Thymus (tissue), 11 donors: ENCODE results near the gene CAMK1. TPM values are rescaled to one million over a fixed set of nuclear protein-coding genes. Genes with fewer than 3 reads are reported as not detected.

ENCODE experiments used
- DNase-seq, 9 donors: peaks; one replicate each; pipeline ENCODE4 v3.0.0-alpha.2; 2013; ENCODE audit warnings: low spot score in 9 of 9, low read depth in 6 of 9, missing footprints in 1 of 9
- H3K27ac ChIP-seq, 2 donors: one replicate each; pipeline ENCODE4 v1.5.1; 2013; ENCODE audit warnings: control low read depth in 1 of 2, low read depth in 1 of 2, low read length in 1 of 2, mild to moderate bottlenecking in 1 of 2, moderate library complexity in 1 of 2
- H3K27me3 ChIP-seq, 2 donors: one replicate each; pipeline ENCODE4 v1.5.1; 2013; ENCODE audit warnings: low read length in 1 of 2; ENCODE audit not compliant: control insufficient read depth in 2 of 2, insufficient read depth in 1 of 2
- H3K36me3 ChIP-seq, 2 donors: one replicate each; pipeline ENCODE4 v1.5.1; 2013; ENCODE audit warnings: low read length in 1 of 2, mild to moderate bottlenecking in 1 of 2, moderate library complexity in 1 of 2; ENCODE audit not compliant: control insufficient read depth in 2 of 2, insufficient read depth in 2 of 2
- H3K4me1 ChIP-seq, 2 donors: one replicate each; pipeline ENCODE4 v1.5.1; 2013; ENCODE audit warnings: low read length in 2 of 2; ENCODE audit not compliant: control insufficient read depth in 2 of 2, insufficient read depth in 2 of 2
- H3K4me3 ChIP-seq, 2 donors: one replicate each; pipeline ENCODE4 v1.5.1; 2013; ENCODE audit warnings: low read length in 2 of 2, control low read depth in 1 of 2, mild to moderate bottlenecking in 1 of 2
- H3K9me3 ChIP-seq, 2 donors: one replicate each; pipeline ENCODE4 v1.5.1; 2013; ENCODE audit warnings: low read length in 1 of 2, mild to moderate bottlenecking in 1 of 2; ENCODE audit not compliant: control insufficient read depth in 2 of 2, insufficient read depth in 1 of 2
- WGBS: extraction: QIAGEN DNeasy Blood & Tissue Kit; methylation state at CpG from one replicate; pipeline ENCODE4 v1.1.7; 2013; 5-methylcytosine and 5-hydroxymethylcytosine counted together
- polyA plus RNA-seq: library from polyadenylated mRNA; stranded (reverse); fragments of 200-250 nt; gene quantifications from one replicate; pipeline ENCODE4 v1.2.3, GENCODE V29; 2013
- total RNA-seq: library from RNA; stranded (reverse); fragments of 120-200 nt; gene quantifications from one replicate; pipeline ENCODE4 v1.2.4, GENCODE V29; 2013
- donor health status: healthy.

CAMK1 gene
- total and polyA plus RNA-seq, 2 donors, result 9.2 to 11.9 TPM

DNA sequence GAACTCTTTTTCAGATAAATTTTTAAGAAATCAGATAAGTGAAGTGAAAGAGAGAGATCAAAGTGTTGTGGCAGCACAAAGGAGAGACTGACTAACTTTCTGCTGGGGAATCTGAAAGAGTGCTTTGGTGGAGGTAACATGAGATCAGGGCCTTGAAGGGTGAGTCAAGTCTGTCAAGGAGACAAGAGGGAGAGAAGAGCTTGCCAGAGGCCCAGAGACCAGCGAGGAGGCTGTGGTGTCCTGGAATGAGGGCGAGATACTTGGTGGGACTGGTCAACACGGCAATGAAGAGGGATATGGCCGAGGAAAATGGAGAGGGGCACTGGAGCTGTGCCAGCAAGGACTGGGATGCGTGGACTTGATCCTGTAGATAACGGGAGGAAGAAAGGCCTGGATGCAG, 18.0 kb upstream of the CAMK1 start:
- peaks cover 0 to 1% of the 10 kb centered on the region in 2 donors for H3K9me3 ChIP-seq
- peaks cover 54 to 57% of the 10 kb centered on the region in 2 donors for H3K36me3 ChIP-seq
- peak overlapping the region; percentile 8 to 52 for H3K27ac ChIP-seq
- 92% methylated on average over 6 of the region's 6 CpGs for WGBS
- peaks cover 9 to 17% of the 10 kb centered on the region in 2 donors for H3K4me1 ChIP-seq
- no peaks in the 10 kb centered on the region for H3K27me3 ChIP-seq
- H3K4me3 ChIP-seq, result no peak overlapping the region
- DNase-seq, result peak in 1 of 9 donors; percentile 48

DNA sequence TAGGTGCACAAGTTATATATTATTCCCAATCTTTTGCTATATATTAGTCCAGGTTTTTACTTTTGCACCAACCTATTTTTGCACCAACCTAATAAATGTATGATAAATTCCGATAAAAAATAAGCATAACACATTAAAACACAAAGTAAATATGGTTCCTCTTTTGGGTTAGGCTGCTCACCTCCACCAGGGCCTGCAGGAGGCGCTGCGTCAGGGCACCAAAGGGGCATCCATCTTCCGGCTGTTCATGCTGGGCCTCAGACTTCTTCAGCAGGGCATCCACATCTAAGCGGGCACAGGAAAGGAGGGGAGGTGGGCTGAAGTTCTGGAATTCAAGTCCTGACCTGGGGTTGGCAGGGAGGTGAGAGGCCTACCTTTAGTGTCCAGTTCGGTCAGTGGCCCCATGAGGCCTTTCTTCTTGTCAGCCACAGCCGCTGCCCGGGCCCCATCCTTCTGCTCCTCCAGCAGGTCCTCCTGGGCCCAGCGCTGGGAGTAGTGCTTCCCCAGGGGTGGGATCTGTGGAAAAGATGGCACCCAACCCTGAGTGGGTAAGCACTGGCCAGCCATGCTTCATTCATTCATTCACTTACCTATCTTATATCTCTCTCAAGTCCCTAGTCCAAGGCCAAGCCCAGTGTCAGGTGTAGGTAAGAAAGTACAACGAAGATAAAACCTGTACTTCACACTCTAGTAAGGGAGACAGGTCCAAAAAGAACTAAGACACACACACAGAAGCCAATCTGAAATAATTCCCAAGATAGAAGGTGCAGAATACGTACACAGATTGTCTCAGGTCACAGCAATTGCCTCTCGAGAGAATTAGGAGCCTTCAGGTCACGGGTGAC, 17.3 kb upstream of the CAMK1 start:
- peaks cover 60 to 63% of the 10 kb centered on the region in 2 donors for H3K36me3 ChIP-seq
- 94% methylated on average over 13 of the region's 13 CpGs for WGBS

DNA sequence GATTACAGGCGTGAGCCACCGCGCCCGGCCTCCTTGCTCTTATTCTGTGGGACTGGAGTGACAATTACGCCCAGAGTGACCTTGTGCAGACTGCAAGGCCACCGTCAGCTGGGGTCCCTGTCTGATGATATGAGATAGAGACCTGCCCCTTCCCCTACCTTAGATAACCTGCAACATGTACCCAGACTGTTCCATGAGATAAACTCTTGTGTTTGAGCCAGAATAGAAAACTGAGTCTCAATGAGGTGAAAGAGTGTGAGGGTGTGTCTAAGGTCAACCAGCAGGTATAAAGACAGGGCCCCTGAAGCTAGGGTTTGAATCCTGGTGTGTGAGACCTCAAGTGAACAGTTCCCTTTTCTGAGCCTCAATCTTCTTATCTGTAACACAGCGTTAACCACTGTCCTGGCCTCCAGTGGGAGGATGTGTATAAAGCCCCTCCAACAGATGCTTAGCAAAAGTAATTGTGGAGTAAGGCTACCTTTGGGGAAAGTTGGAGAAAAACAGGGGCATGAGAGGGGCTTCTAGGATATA, 16.5 kb upstream of the CAMK1 start:
- peaks cover 3 to 18% of the 10 kb centered on the region in 2 donors for H3K4me1 ChIP-seq
- DNase-seq, result no peak
- H3K9me3 ChIP-seq, result peaks cover 0 to 1% of the 10 kb centered on the region in 2 donors
- no peak overlapping the region for H3K27ac ChIP-seq
- H3K36me3 ChIP-seq, result peaks cover 66 to 70% of the 10 kb centered on the region in 2 donors
- H3K27me3 ChIP-seq, result no peaks in the 10 kb centered on the region
- 98% methylated on average over 7 of the region's 7 CpGs for WGBS
- H3K4me3 ChIP-seq, result no peak overlapping the region

More for the DNA sequence above, 17.3 kb upstream of the CAMK1 start:
- no peaks in the 10 kb centered on the region for H3K27me3 ChIP-seq
- no peak overlapping the region for H3K4me3 ChIP-seq
- DNase-seq, result no peak
- H3K4me1 ChIP-seq, result peaks cover 9 to 19% of the 10 kb centered on the region in 2 donors
- peaks cover 0 to 1% of the 10 kb centered on the region in 2 donors for H3K9me3 ChIP-seq
- H3K27ac ChIP-seq, result no peak overlapping the region

DNA sequence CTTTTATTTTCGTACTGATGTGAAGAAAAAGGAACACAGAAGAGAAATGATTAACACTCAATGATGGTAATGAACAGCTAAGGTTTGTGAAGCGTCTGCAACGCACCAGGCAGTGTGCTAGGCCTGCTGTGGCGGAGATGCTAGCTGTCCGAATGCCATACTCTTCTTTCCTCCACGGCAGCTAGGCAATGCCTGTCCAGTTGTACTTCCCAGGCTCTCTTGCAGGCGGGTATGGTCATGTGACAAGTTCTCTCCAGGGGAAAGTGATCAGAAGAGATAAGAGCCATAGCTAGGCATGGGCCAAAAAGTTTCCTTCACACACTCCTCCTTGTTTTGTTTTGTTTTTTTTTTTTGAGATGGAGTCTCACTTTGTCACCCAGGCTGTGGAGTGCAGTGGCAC, 15.9 kb upstream of the CAMK1 start:
- peaks cover 68 to 71% of the 10 kb centered on the region in 2 donors for H3K36me3 ChIP-seq
- no peak for DNase-seq
- whole genome bisulfite sequencing, result 98% methylated on average over 7 of the region's 7 CpGs
- H3K9me3 ChIP-seq, result no peaks in the 10 kb centered on the region
- H3K27ac ChIP-seq, result no peak overlapping the region
- no peak overlapping the region for H3K4me3 ChIP-seq
- peaks cover 7 to 21% of the 10 kb centered on the region in 2 donors for H3K4me1 ChIP-seq
- H3K27me3 ChIP-seq, result no peaks in the 10 kb centered on the region

DNA sequence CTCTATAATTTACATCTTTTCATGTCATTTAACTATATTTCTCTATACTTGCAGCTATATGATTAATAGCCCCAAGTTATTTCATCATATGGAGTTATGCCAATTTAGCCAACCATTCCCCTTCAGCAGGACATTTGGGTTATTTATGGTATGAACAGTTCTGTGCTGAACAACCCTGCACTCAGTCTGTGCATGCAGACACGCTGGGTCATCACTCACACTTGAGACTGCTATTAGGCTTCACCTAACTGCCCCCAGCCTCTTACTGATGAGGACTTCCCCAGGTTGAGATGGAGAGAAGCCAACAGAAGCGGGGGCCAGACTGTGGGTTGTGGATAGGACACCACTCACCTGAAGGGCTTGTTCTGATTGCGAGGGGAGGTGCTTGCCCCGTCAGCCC, 15.2 kb upstream of the CAMK1 start:
- Histone ChIP-seq H3K27ac (no peak overlapping the region), H3K4me1 (peaks cover 13 to 27% of the 10 kb centered on the region in 2 donors), H3K4me3 (no peak overlapping the region), H3K36me3 (peaks cover 67 to 70% of the 10 kb centered on the region in 2 donors), H3K9me3 (no peaks in the 10 kb centered on the region), H3K27me3 (no peaks in the 10 kb centered on the region)
- no peak for DNase-seq
- WGBS, result 97% methylated on average over 4 of the region's 4 CpGs

DNA sequence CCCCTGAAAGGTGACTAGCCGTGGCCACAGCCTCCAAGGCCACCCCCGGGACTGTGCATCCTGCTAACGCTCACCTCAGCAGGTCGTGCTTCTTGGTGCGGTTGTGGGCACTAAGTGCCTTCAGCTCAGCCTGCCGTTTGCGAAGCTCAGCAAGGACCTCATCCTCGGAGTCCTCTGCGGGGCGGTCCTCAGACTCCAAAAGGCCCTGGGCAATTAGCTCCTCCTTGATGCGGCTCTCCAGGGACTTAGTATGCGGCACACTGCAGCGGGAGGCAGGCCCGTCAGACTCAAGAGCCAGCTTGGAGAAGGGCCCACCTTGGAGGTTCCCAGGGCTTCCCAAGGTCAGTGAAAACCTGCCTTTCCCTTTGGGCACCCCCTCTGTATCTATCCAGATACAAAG, 14.2 kb upstream of the CAMK1 start:
- H3K27ac ChIP-seq, result no peak overlapping the region
- no peaks in the 10 kb centered on the region for H3K9me3 ChIP-seq
- peaks cover 23 to 37% of the 10 kb centered on the region in 2 donors for H3K4me1 ChIP-seq
- 98% methylated on average over 14 of the region's 14 CpGs for WGBS
- no peak for DNase-seq
- H3K4me3 ChIP-seq, result no peak overlapping the region
- peaks cover 61 to 62% of the 10 kb centered on the region in 2 donors for H3K36me3 ChIP-seq
- no peaks in the 10 kb centered on the region for H3K27me3 ChIP-seq

DNA sequence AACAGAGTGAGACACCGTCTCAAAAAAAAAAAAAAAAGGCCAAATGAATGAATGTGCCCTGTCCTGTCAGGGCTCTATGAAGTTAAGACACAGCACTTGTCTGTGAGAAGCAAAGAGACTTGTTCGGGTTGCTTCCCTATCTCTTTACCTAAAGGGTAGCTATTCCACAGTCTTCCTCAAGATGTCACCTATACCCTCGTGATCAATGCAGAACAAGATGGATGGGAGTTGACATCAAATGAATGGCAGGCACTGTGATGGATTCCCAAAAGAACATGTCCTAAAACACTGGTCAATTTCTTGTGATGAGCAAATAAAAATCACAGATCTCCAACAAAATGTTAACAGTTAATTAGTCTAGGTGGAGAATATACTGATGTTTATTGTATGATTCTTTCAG, 13.0 kb upstream of the CAMK1 start:
- peak in 1 of 9 donors; percentile 47 for DNase-seq
- Histone ChIP-seq H3K36me3 (peaks cover 58% of the 10 kb centered on the region in 2 donors), H3K9me3 (no peaks in the 10 kb centered on the region), H3K4me1 (peaks cover 24 to 45% of the 10 kb centered on the region in 2 donors), H3K4me3 (no peak overlapping the region), H3K27me3 (no peaks in the 10 kb centered on the region), H3K27ac (no peak overlapping the region)
- 82% methylated on average over 3 of the region's 3 CpGs for WGBS

DNA sequence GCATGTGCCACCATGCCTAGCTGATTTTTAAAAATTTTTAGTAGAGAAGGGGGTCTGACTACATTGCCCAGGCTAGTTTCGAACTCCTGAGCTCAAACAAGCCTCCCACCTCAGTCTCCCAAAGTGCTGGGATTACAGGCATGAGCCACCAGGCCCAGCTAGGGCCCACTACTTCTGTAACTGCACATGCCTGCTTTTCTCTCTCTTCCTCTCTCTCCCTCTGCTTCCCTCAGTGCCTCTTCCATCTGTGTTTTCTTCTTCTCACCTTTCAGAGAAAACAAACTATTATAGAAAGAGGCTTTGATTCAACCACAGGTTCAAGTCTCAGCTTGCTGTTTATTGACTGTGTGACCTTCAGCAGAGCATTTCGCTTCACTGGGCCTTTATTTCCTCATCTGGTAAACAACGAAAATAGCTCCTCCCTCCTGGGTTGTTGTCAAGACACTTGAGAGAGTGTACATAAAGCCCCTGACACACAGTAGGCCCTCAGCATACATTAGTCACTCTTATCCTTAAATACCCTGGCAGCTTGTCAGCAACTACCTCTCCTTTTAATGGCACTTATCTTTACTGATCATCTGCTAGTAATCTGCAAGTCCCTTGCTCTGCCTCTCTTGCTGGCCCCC, 12.3 kb upstream of the CAMK1 start:
- Histone ChIP-seq H3K27me3 (no peaks in the 10 kb centered on the region), H3K9me3 (no peaks in the 10 kb centered on the region), H3K4me1 (peaks cover 27 to 44% of the 10 kb centered on the region in 2 donors), H3K4me3 (no peak overlapping the region), H3K27ac (peak overlapping the region in 1 of 2 donors; percentile 18), H3K36me3 (peaks cover 54 to 56% of the 10 kb centered on the region in 2 donors)
- no peak for DNase-seq
- 92% methylated on average over 3 of the region's 3 CpGs for whole genome bisulfite sequencing

DNA sequence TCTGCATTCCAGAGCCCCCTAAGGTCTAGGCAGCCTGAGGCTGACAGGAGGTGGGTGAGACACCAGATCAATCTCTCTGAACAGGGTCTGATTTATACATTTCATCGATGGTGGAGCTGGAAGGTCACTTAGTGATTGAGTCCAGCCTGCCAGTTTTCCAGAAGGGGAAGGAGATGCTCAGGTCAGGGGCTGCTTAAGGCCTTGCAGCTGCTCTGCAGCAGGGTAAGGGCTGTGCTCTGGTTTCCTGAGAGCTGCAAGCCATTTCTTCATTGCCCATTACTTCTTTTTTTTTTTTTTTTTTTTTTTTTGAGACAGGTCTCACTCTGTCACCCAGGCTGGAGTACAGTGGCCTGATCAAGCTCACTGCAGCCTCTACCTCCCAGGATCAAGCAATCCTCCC, 11.8 kb upstream of the CAMK1 start:
- no peak for DNase-seq
- 67% methylated on average over 1 of the region's 1 CpG for WGBS
- Histone ChIP-seq H3K27ac (no peak overlapping the region), H3K27me3 (no peaks in the 10 kb centered on the region), H3K4me1 (peaks cover 27 to 44% of the 10 kb centered on the region in 2 donors), H3K36me3 (peaks cover 49 to 56% of the 10 kb centered on the region in 2 donors), H3K4me3 (no peak overlapping the region), H3K9me3 (no peaks in the 10 kb centered on the region)
